Fibroblast of the aortic adventitia (primary cell): Measurements from ENCODE around the gene MAB21L4. TPM values are rescaled to one million over a fixed set of nuclear protein-coding genes. Genes with fewer than 3 reads are reported as not detected.

Experiments
- DNase-seq: peaks from one replicate; pipeline ENCODE4 v3.0.0-alpha.2; 2010; ENCODE audit warnings: low read depth
- H3K4me3 ChIP-seq: 2 replicates; pipeline ENCODE4 v1.5.1; 2011; ENCODE audit warnings: low read depth, mild to moderate bottlenecking, control low read depth, low read length, moderate library complexity
- total RNA-seq: library from RNA; depleted of rRNA; stranded (reverse); fragments of >200 nt; gene quantifications from 2 replicates; pipeline ENCODE4 v1.2.3, GENCODE V29; 2012; ENCODE audit warnings: low replicate concordance
- TF ChIP-seq, protein P1 (sequence below): IDR thresholded peaks from 2 replicates; pipeline ENCODE4 v1.5.1; 2011; ENCODE audit warnings: mild to moderate bottlenecking, low read length, control low read depth, inconsistent platforms; ENCODE audit not compliant: insufficient read depth

MAB21L4 gene
- total RNA-seq, 1 donor, result not detected

DNA sequence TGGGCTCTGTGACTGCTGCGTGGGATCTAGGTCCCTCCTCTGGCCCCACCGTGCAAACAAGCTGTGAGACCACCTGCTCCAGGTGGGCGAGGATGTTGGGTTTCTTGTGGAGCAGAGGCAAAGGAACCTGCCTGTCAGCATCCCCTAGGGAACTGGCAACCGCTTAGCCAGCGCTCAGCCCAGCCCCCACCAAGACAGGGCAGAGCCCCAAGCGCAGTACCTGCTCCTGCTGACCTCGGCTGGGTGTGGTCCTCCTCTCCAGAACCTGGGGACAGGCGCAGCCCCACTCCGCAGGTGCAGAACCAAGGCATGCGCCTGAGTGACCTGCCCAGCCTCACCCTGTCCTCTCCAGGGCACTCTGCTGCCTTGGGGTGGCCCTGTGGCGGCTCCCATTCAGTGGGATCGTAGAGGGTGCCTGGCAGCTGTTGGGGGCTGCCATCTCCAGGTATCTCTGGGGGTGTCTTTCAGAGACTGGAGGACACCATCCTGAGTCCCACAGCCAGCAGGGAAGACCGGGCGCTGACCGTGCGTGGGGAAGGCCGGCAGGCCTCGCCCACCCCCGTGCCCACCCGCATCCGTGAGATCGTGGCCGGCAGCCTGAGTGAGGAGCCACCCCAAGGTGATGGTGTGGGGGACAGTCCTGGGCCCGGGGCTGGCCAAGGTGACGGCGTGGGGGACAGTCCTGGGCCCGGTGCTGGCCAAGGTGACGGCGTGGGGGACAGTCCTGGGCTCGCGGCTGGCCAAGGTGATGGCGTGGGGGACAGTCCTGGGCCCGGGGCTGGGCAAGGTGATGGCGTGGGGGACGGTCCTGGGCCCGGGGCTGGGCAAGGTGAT, 22.5 kb upstream of the MAB21L4 start:
- DNase-seq, result no peak
- no peak overlapping the region for H3K4me3 ChIP-seq
- TF ChIP-seq, protein P1, sequence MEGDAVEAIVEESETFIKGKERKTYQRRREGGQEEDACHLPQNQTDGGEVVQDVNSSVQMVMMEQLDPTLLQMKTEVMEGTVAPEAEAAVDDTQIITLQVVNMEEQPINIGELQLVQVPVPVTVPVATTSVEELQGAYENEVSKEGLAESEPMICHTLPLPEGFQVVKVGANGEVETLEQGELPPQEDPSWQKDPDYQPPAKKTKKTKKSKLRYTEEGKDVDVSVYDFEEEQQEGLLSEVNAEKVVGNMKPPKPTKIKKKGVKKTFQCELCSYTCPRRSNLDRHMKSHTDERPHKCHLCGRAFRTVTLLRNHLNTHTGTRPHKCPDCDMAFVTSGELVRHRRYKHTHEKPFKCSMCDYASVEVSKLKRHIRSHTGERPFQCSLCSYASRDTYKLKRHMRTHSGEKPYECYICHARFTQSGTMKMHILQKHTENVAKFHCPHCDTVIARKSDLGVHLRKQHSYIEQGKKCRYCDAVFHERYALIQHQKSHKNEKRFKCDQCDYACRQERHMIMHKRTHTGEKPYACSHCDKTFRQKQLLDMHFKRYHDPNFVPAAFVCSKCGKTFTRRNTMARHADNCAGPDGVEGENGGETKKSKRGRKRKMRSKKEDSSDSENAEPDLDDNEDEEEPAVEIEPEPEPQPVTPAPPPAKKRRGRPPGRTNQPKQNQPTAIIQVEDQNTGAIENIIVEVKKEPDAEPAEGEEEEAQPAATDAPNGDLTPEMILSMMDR, result no peak

DNA sequence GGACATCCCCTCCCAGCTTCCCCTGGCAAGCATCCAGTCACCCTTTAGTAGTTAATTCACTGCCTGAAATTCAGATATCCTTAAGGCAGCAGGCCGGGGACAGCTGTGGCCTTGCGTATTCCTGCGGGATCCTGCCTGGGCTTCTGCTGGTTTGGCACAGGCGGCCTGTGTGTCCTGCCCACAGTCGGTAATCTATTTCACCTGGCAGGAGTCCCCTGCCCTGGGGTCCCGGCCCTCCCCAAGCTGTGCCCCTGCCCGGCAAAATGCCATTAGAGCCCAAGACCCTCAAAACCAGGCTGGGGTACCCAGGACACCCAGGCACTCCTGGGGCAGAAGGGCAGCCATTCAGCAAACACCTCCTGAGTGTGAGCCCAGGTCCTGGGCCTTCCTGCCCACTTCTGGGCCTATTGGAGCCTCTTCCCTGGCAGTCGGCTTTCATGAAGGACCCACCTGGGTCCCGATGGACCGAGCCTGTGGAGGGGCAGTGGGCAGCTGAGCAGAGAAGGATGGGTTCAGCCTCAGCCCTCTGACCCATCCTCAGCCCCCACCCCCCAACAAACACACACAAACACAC, 21.8 kb upstream of the MAB21L4 start:
- no peak overlapping the region for H3K4me3 ChIP-seq
- no peak for DNase-seq
- TF ChIP-seq, protein P1, result no peak

DNA sequence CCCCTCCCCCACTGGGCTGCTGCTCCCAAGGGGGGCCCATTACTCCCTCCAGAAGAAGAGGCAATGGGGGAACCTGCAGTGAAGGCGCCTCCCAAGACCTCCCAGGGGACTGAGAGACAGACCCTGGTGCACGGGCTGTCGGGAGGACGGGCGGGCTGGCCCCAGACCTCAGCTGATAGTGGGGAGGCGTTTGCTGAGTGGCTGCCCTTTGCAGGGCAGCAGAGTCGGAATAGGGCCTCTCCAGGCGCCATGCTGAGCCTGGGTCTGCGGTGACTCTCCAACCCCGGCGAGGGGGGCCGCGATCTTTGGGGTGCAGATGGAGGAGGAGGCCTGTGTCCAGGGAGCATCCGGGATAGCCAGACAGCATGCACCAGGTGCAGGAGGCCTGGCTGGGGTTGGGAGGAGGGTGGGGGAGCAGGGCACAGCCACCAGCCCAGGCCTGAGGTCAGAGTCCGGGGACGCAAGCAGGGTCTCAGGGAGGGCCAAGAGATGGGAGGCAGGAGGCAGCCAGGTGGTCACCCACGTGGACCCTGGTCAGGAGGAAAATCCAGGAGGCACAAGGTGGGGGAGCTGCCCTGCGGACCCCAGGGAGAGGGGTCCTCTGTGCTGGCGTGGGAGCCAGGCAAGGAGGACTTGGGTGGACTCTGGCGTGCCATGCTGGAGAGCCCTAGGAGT, 21.2 kb upstream of the MAB21L4 start:
- no peak overlapping the region for H3K4me3 ChIP-seq
- TF ChIP-seq, protein P1, result no peak

DNA sequence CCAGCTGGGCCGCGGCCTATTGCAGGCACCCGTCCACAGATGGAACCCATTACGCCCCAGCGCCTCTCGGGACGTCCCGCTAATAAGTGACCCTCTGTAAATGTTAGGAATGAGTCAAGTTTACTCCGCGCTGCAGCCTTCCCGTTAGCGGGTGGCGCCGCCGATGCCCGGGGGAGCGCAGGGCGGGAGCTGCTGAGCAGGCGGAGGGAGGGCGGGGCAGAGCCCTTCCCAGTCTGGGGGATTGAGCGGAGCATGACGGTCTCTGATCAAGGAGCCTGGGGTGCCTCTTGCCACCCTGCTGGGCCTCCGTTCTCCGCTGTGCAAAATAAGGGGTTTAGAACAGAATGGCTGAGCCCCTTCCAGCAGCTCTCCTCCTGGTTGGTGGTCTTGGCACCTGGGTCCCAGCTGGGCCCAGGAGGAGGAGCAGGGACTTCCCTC, 20.6 kb upstream of the MAB21L4 start:
- peak; percentile 83 for DNase-seq
- TF ChIP-seq, protein P1, result no peak
- no peak overlapping the region for H3K4me3 ChIP-seq

More for the DNA sequence above, 21.2 kb upstream of the MAB21L4 start:
- no peak for DNase-seq

DNA sequence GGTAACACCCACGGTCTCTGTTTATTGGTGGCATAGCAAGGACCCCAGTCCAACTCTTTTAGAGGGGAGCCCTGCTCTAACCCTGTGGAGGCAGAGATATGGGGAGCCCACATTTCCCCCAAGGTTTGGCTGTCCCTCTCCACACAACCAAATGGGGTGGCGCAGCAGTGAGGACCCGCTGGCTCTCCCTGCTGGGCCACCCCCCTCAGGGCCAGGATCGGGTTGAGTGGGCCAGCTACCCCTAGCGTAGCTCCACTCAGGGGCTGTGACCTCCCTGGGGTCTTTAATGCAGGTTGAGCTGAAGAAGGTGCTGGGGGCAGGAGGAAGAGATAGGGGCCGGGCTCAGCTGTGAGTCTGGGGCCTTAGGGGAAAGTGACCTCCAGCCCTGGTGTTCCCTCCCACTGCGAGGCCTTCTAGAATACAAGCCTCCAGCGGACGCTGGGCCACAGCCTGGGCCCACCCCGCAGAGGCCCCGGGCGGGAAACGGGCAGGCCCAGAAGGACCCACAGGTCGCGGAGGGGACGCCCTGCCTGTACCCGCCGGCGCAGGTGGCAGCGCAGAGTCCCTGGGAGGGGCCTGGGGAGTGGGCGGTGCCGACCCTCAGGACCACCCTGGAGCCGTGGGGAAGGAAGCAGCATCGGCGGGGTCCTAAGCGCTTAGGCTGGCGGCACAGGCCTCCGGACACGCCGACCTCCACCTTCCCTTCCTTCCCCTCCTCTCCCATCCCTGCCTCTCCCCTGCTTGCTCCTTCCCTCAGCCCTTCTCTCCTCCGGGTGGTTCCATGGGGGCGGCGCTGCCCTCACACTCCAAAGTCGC, 19.8 kb upstream of the MAB21L4 start:
- H3K4me3 ChIP-seq, result peak overlapping the region; percentile 9
- TF ChIP-seq, protein P1, result no peak
- DNase-seq, result no peak
